Mesothelial cell of epicardium (in vitro differentiated cells): Measurements from ENCODE around the gene RAP2B. TPM values are rescaled to one million over a fixed set of nuclear protein-coding genes. Genes with fewer than 3 reads are reported as not detected.

Source experiments
- DNase-seq, 2 experiments: peaks; one replicate each; pipeline ENCODE4 v3.0.0; 2021; ENCODE audit warnings: low spot score in 2 of 2; ENCODE audit not compliant: unreplicated experiment in 2 of 2
- H3K27ac Mint-ChIP-seq: 2 replicates; pipeline ENCODE4 v1.8.0; 2021; ENCODE audit warnings: mixed read lengths
- H3K27me3 Mint-ChIP-seq: 2 replicates; pipeline ENCODE4 v1.8.0; 2021; ENCODE audit warnings: low read depth, mixed read lengths
- H3K36me3 Mint-ChIP-seq: 2 replicates; pipeline ENCODE4 v1.8.0; 2021; ENCODE audit warnings: mixed read lengths
- H3K4me1 Mint-ChIP-seq: 2 replicates; pipeline ENCODE4 v1.8.0; 2021; ENCODE audit warnings: mixed read lengths
- H3K4me3 Mint-ChIP-seq: 2 replicates; pipeline ENCODE4 v1.8.0; 2021; ENCODE audit warnings: mild to moderate bottlenecking, moderate library complexity, mixed read lengths
- H3K9me3 Mint-ChIP-seq: 2 replicates; pipeline ENCODE4 v1.8.0; 2021; ENCODE audit warnings: mixed read lengths
- total RNA-seq: library from RNA; stranded (reverse); gene quantifications from 3 replicates; pipeline ENCODE4 v1.2.1, GENCODE V29; 2021
- TF ChIP-seq, protein P1 (sequence below): fragments of 200-600 bp; sonication (generic); IDR thresholded peaks from one replicate; pipeline ENCODE4 v1.5.0; 2021; ENCODE audit warnings: antibody characterized with exemption; ENCODE audit not compliant: unreplicated experiment

The RAP2B gene
- total RNA-seq, 1 donor from 2014 or later: 15.2 TPM

DNA sequence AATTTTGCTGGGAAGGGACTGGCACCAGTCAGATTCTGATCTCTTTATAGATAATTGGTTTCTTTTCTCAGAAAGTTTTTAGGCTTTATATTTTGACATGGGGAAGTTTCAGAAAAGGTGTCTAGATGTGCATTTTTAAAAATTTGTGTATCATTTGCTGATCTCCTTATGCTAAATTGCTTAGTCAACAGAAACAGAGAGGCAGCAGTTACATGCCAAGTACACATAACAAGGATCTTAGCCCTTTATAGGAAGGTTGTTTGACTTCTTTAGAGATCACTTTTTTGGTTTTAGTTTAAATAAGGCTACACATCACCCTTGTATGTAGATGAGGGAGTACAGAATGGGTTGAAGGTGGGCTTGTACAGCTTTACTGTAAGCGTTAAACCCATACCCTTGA is 53.5 kb downstream of the RAP2B start:
- peaks cover 3% of the 10 kb centered on the region for H3K4me1 Mint-ChIP-seq
- H3K36me3 Mint-ChIP-seq: no peaks in the 10 kb centered on the region
- H3K27me3 Mint-ChIP-seq: no peaks in the 10 kb centered on the region
- no peak for DNase-seq
- H3K27ac Mint-ChIP-seq: no peak overlapping the region
- no peak overlapping the region for H3K4me3 Mint-ChIP-seq
- H3K9me3 Mint-ChIP-seq: no peaks in the 10 kb centered on the region
- TF ChIP-seq, protein P1, sequence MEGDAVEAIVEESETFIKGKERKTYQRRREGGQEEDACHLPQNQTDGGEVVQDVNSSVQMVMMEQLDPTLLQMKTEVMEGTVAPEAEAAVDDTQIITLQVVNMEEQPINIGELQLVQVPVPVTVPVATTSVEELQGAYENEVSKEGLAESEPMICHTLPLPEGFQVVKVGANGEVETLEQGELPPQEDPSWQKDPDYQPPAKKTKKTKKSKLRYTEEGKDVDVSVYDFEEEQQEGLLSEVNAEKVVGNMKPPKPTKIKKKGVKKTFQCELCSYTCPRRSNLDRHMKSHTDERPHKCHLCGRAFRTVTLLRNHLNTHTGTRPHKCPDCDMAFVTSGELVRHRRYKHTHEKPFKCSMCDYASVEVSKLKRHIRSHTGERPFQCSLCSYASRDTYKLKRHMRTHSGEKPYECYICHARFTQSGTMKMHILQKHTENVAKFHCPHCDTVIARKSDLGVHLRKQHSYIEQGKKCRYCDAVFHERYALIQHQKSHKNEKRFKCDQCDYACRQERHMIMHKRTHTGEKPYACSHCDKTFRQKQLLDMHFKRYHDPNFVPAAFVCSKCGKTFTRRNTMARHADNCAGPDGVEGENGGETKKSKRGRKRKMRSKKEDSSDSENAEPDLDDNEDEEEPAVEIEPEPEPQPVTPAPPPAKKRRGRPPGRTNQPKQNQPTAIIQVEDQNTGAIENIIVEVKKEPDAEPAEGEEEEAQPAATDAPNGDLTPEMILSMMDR: no peak

DNA sequence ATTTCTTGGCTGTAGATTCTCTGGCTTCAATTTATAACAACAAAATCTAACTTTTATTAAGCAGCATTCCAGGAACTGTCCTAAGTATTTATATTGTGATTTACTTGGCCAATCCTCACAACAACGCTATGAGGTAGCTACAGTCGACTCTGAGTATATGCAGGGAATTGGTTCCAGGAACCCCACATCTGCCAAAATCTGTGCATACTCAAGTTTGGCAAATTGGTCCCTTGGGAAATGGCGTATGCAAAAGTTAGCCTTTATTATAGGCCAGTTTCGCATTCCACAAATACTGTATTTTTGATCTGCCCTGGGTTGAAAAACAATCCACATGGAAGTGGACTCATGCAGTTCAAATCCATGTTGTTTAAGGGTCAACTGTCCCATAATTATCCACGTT is 53.9 kb downstream of the RAP2B start:
- TF ChIP-seq, protein P1: no peak
- Mint-ChIP-seq H3K4me3 (no peak overlapping the region), H3K27me3 (no peaks in the 10 kb centered on the region), H3K9me3 (no peaks in the 10 kb centered on the region), H3K27ac (no peak overlapping the region), H3K36me3 (no peaks in the 10 kb centered on the region), H3K4me1 (peaks cover 3% of the 10 kb centered on the region)
- no peak for DNase-seq

DNA sequence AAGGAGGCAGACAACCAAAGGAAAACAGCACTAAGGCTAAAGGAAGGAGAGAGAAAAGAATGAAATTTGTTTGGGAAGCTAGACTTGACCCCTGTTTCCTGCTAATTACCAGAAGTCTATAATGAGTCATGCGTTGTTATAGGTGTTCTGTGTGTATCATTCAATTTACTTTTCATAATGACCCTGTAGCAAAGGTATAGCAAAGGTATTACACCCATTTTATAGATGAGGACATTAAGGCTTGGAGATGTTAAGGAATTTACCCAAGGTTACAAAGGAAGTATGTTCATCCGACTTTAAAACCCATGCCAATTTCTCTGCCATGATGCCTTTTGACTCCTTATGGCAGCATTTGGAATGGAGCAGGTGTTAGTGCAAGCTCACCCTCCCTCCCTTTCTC is 54.9 kb downstream of the RAP2B start:
- no peak overlapping the region for H3K4me3 Mint-ChIP-seq
- TF ChIP-seq, protein P1: no peak

DNA sequence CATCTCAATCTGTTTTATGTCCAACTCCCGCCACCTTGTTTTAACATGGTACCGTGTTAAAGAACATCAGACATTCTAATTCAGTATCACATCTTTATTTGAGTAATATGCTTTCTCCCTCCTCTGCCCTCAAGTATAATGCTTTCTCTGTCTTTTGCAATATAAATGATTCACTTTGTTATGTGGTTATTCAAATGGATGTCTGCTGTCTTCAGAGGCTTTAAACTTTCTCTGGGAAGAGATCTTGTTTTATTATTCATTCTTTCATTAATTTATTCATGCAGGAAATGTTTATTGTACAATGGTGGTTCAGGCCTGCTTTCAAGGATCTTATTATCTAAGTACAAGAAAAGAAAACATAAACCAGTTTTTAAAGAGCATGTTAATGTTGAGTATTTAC is 57.1 kb downstream of the RAP2B start:
- Mint-ChIP-seq H3K36me3 (no peaks in the 10 kb centered on the region), H3K4me1 (peaks cover 10% of the 10 kb centered on the region), H3K9me3 (no peaks in the 10 kb centered on the region), H3K4me3 (no peak overlapping the region), H3K27ac (no peak overlapping the region), H3K27me3 (no peaks in the 10 kb centered on the region)
- no peak for DNase-seq
- TF ChIP-seq, protein P1: no peak

More for the DNA sequence above, 54.9 kb downstream of the RAP2B start:
- Mint-ChIP-seq H3K27me3 (no peaks in the 10 kb centered on the region), H3K36me3 (no peaks in the 10 kb centered on the region), H3K9me3 (no peaks in the 10 kb centered on the region), H3K27ac (no peak overlapping the region), H3K4me1 (peaks cover 8% of the 10 kb centered on the region)
- DNase-seq: no peak
